Measurements from ENCODE around the gene PHPT1. TPM values are rescaled to one million over a fixed set of nuclear protein-coding genes. Genes with fewer than 3 reads are reported as not detected.

The PHPT1 gene
- total and polyA plus RNA-seq, 2 of the 13 experiments (the other 11 are each of a cell fraction or from before 2014, with no cell fraction given), result 189 to 192 TPM

DNA sequence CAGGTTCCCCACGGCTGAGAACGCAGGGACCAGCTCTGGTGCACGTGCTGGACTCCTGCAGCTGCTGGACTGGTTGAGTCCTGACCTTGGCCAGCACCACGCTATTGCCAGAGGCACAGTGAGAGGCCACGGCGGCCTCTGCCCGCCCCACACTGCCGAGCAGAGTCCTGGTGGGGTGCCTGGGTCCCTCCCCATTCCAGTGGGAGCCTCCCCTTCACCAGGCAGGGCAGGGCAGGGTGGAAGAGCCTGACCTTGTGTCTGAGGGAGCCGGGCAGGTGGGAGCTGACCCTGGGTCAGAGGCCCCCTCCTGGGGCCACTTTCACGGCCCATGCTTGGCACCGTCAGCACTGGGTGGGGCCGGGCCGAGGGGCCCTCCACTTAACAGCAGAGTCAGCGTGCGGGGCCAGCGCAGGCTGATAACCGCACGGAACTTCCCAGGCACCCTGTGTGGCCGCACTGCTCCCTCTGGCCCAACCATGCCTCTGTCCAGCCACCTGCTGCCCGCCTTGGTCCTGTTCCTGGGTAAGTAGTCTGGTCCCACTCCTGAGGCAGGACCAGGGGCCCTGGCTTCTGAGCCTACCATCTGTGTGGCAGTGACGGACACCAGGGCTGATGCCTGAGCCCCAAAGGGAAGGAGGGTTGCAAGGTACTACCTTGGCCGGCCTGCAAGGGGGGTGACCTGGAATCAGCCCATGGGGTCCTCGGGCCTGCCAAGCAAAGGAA is 2.9 kb downstream of the PHPT1 start, which contains the start of gene MAMDC4 (continued):
- TF ChIP-seq, protein P1, sequence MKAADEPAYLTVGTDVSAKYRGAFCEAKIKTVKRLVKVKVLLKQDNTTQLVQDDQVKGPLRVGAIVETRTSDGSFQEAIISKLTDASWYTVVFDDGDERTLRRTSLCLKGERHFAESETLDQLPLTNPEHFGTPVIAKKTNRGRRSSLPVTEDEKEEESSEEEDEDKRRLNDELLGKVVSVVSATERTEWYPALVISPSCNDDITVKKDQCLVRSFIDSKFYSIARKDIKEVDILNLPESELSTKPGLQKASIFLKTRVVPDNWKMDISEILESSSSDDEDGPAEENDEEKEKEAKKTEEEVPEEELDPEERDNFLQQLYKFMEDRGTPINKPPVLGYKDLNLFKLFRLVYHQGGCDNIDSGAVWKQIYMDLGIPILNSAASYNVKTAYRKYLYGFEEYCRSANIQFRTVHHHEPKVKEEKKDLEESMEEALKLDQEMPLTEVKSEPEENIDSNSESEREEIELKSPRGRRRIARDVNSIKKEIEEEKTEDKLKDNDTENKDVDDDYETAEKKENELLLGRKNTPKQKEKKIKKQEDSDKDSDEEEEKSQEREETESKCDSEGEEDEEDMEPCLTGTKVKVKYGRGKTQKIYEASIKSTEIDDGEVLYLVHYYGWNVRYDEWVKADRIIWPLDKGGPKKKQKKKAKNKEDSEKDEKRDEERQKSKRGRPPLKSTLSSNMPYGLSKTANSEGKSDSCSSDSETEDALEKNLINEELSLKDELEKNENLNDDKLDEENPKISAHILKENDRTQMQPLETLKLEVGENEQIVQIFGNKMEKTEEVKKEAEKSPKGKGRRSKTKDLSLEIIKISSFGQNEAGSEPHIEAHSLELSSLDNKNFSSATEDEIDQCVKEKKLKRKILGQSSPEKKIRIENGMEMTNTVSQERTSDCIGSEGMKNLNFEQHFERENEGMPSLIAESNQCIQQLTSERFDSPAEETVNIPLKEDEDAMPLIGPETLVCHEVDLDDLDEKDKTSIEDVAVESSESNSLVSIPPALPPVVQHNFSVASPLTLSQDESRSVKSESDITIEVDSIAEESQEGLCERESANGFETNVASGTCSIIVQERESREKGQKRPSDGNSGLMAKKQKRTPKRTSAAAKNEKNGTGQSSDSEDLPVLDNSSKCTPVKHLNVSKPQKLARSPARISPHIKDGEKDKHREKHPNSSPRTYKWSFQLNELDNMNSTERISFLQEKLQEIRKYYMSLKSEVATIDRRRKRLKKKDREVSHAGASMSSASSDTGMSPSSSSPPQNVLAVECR (CRISPR knock-in tag; IDR thresholded peaks at IDR 0.05; ENCODE audit: borderline replicate concordance), result 0 out of 2 replicates have a peak, but pooled peaks have one; percentile 28
- TF ChIP-seq MAFF (IDR thresholded peaks at IDR 0.05; ENCODE audit: low read depth, low read length) (no peak), ZNF224 (CRISPR knock-in tag; IDR thresholded peaks at IDR 0.05) (0 out of 2 replicates have a peak, but pooled peaks have one; percentile 62), BORCS8-MEF2B (CRISPR knock-in tag; IDR thresholded peaks at IDR 0.05) (no peak), IRX3 (CRISPR knock-in tag; IDR thresholded peaks at IDR 0.05; ENCODE audit: borderline replicate concordance, low read depth) (0 out of 2 replicates have a peak, but pooled peaks have one; percentile 7), MTF2 (CRISPR knock-in tag; IDR thresholded peaks at IDR 0.05; ENCODE audit: borderline replicate concordance) (no peak), SMAD1 (CRISPR knock-in tag; IDR thresholded peaks at IDR 0.05; ENCODE audit: borderline replicate concordance, low read depth) (no peak), HOXA3 (CRISPR knock-in tag; IDR thresholded peaks at IDR 0.05) (no peak), AGO2 (optimal IDR thresholded peaks at IDR 0.05; ENCODE audit: low read depth, low read length) (peak; percentile 93)
- TF ChIP-seq, protein P2, sequence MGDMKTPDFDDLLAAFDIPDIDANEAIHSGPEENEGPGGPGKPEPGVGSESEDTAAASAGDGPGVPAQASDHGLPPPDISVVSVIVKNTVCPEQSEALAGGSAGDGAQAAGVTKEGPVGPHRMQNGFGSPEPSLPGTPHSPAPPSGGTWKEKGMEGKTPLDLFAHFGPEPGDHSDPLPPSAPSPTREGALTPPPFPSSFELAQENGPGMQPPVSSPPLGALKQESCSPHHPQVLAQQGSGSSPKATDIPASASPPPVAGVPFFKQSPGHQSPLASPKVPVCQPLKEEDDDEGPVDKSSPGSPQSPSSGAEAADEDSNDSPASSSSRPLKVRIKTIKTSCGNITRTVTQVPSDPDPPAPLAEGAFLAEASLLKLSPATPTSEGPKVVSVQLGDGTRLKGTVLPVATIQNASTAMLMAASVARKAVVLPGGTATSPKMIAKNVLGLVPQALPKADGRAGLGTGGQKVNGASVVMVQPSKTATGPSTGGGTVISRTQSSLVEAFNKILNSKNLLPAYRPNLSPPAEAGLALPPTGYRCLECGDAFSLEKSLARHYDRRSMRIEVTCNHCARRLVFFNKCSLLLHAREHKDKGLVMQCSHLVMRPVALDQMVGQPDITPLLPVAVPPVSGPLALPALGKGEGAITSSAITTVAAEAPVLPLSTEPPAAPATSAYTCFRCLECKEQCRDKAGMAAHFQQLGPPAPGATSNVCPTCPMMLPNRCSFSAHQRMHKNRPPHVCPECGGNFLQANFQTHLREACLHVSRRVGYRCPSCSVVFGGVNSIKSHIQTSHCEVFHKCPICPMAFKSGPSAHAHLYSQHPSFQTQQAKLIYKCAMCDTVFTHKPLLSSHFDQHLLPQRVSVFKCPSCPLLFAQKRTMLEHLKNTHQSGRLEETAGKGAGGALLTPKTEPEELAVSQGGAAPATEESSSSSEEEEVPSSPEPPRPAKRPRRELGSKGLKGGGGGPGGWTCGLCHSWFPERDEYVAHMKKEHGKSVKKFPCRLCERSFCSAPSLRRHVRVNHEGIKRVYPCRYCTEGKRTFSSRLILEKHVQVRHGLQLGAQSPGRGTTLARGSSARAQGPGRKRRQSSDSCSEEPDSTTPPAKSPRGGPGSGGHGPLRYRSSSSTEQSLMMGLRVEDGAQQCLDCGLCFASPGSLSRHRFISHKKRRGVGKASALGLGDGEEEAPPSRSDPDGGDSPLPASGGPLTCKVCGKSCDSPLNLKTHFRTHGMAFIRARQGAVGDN (CRISPR knock-in tag; IDR thresholded peaks at IDR 0.05), result peak; percentile 63
- TF ChIP-seq, protein P3, sequence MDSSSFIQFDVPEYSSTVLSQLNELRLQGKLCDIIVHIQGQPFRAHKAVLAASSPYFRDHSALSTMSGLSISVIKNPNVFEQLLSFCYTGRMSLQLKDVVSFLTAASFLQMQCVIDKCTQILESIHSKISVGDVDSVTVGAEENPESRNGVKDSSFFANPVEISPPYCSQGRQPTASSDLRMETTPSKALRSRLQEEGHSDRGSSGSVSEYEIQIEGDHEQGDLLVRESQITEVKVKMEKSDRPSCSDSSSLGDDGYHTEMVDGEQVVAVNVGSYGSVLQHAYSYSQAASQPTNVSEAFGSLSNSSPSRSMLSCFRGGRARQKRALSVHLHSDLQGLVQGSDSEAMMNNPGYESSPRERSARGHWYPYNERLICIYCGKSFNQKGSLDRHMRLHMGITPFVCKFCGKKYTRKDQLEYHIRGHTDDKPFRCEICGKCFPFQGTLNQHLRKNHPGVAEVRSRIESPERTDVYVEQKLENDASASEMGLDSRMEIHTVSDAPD (CRISPR knock-in tag; IDR thresholded peaks at IDR 0.05), result peak; percentile 87
- TF ChIP-seq, protein P4, sequence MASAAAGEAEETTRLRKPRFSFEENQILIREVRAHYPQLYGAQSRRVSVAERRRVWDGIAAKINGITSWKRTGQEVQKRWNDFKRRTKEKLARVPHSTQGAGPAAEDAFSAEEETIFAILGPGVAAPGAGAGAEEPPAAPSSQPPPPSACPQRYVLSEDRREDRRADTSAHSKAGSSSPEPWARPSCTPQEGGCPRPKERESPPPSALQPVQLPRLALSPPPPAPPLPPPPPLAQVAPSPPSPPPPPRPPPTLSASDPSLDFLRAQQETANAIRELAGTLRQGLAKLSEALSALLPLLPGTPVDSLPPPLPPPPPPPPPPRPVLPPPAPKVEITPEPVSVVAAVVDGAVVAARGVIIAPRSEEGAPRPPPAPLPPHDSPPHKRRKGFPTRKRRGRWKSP (CRISPR knock-in tag; IDR thresholded peaks at IDR 0.05), result 0 out of 2 replicates have a peak, but pooled peaks have one; percentile 20
- TF ChIP-seq, protein P5, sequence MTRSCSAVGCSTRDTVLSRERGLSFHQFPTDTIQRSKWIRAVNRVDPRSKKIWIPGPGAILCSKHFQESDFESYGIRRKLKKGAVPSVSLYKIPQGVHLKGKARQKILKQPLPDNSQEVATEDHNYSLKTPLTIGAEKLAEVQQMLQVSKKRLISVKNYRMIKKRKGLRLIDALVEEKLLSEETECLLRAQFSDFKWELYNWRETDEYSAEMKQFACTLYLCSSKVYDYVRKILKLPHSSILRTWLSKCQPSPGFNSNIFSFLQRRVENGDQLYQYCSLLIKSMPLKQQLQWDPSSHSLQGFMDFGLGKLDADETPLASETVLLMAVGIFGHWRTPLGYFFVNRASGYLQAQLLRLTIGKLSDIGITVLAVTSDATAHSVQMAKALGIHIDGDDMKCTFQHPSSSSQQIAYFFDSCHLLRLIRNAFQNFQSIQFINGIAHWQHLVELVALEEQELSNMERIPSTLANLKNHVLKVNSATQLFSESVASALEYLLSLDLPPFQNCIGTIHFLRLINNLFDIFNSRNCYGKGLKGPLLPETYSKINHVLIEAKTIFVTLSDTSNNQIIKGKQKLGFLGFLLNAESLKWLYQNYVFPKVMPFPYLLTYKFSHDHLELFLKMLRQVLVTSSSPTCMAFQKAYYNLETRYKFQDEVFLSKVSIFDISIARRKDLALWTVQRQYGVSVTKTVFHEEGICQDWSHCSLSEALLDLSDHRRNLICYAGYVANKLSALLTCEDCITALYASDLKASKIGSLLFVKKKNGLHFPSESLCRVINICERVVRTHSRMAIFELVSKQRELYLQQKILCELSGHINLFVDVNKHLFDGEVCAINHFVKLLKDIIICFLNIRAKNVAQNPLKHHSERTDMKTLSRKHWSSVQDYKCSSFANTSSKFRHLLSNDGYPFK (CRISPR knock-in tag; IDR thresholded peaks at IDR 0.05; ENCODE audit: borderline replicate concordance), result no peak

Measured in HepG2 (cell line).